SK-N-SH treated with all-trans-retinoic acid at 6 μM for 48 hours (cell line): ENCODE measurements around the gene PLXNA4.

Experiments used
- ATAC-seq: fragments of 200-7000 bp; cut with Tn5 transposase; 3 replicates; pipeline ENCODE4 v1.9.1; 2020; ENCODE audit warnings: mild to moderate bottlenecking, moderate library complexity
- ARNTL ChIP-seq: fragments of 450-650 bp; formaldehyde crosslinking; IDR thresholded peaks from 2 replicates; pipeline ENCODE4 v1.5.0; 2020; ENCODE audit warnings: low read depth, mild to moderate bottlenecking, moderate library complexity, borderline replicate concordance
- BACH2 ChIP-seq: fragments of 250-450 bp; sonication (Bioruptor Pico); IDR thresholded peaks from 2 replicates; pipeline ENCODE4 v1.9.0; 2021; ENCODE audit warnings: mild to moderate bottlenecking, borderline replicate concordance
- CREB5 ChIP-seq: fragments of 250-450 bp; sonication (Bioruptor Pico); IDR thresholded peaks from 2 replicates; pipeline ENCODE4 v1.5.1; 2020; ENCODE audit warnings: low read depth, mild to moderate bottlenecking, moderate library complexity
- CSDC2 ChIP-seq: fragments of 250-450 bp; sonication (Bioruptor Pico); IDR thresholded peaks from 2 replicates; pipeline ENCODE4 v1.5.0; 2020; ENCODE audit warnings: mild to moderate bottlenecking, moderate library complexity
- CSRNP3 ChIP-seq: fragments of 250-450 bp; sonication (Bioruptor Pico); IDR thresholded peaks from 2 replicates; pipeline ENCODE4 v1.5.1; 2021; ENCODE audit warnings: mild to moderate bottlenecking, moderate library complexity
- ESRRG ChIP-seq: fragments of 250-450 bp; sonication (Bioruptor Pico); IDR thresholded peaks from 2 replicates; pipeline ENCODE4 v1.6.1; 2021; ENCODE audit warnings: mild to moderate bottlenecking
- GLIS3 ChIP-seq: fragments of 250-450 bp; sonication (Bioruptor Pico); IDR thresholded peaks from 2 replicates; pipeline ENCODE4 v1.5.0; 2020; ENCODE audit warnings: mild to moderate bottlenecking, moderate library complexity
- ISL1 ChIP-seq: fragments of 250-450 bp; sonication (Bioruptor Pico); IDR thresholded peaks from 2 replicates; pipeline ENCODE4 v2.1.2; 2022; ENCODE audit warnings: mild to moderate bottlenecking, moderate library complexity
- OSR1 ChIP-seq: fragments of 250-450 bp; sonication (Bioruptor Pico); IDR thresholded peaks from 2 replicates; pipeline ENCODE4 v1.8.0; 2022; ENCODE audit warnings: moderate library complexity, mild to moderate bottlenecking, inconsistent platforms
- PPARA ChIP-seq: fragments of 250-450 bp; sonication (Bioruptor Pico); IDR thresholded peaks from 2 replicates; pipeline ENCODE4 v1.5.0; 2020; ENCODE audit warnings: mild to moderate bottlenecking, borderline replicate concordance
- TCF4 ChIP-seq: fragments of 250-450 bp; sonication (Bioruptor Pico); IDR thresholded peaks from 2 replicates; pipeline ENCODE4 v1.8.0; 2021; ENCODE audit warnings: mild to moderate bottlenecking, moderate library complexity, borderline replicate concordance
- TOX ChIP-seq: fragments of 250-450 bp; sonication (Bioruptor Pico); IDR thresholded peaks from 2 replicates; pipeline ENCODE4 v1.8.0; 2021; ENCODE audit warnings: mild to moderate bottlenecking, moderate library complexity, borderline replicate concordance
- ZC3H10 ChIP-seq: fragments of 250-450 bp; sonication (Bioruptor Pico); IDR thresholded peaks from 2 replicates; pipeline ENCODE4 v1.5.1; 2021; ENCODE audit warnings: mild to moderate bottlenecking, moderate library complexity
- ZFP3 ChIP-seq: fragments of 250-450 bp; sonication (Bioruptor Pico); IDR thresholded peaks from 2 replicates; pipeline ENCODE4 v1.5.0; 2020; ENCODE audit warnings: mild to moderate bottlenecking, moderate library complexity
- ZFP30 ChIP-seq: fragments of 450-650 bp; formaldehyde crosslinking; IDR thresholded peaks from 2 replicates; pipeline ENCODE4 v1.5.0; 2022; ENCODE audit warnings: mild to moderate bottlenecking, moderate library complexity
- ZNF565 ChIP-seq: fragments of 450-650 bp; formaldehyde crosslinking; conservative IDR thresholded peaks from 2 replicates; pipeline ENCODE4 v1.5.0; 2020; ENCODE audit warnings: low read depth, mild to moderate bottlenecking, moderate library complexity
- ZNF70 ChIP-seq: fragments of 450-650 bp; formaldehyde crosslinking; IDR thresholded peaks from 2 replicates; pipeline ENCODE4 v1.5.0; 2020; ENCODE audit warnings: mild to moderate bottlenecking, moderate library complexity
- ZNF8 ChIP-seq: fragments of 450-650 bp; formaldehyde crosslinking; IDR thresholded peaks from 2 replicates; pipeline ENCODE4 v1.5.0; 2020; ENCODE audit warnings: mild to moderate bottlenecking, moderate library complexity
- TF ChIP-seq, protein P1 (sequence below): fragments of 250-450 bp; sonication (Bioruptor Pico); IDR thresholded peaks from 2 replicates; pipeline ENCODE4 v1.8.0; 2021; ENCODE audit warnings: low read depth, mild to moderate bottlenecking, moderate library complexity, borderline replicate concordance

Gene PLXNA4

GRCh38 chr7:132226957-132227290 is 349.3 kb downstream of the PLXNA4 start:
- ATAC-seq: no peak
- TF ChIP-seq BACH2 (CRISPR knock-in tag) (no peak), GLIS3 (CRISPR knock-in tag) (no peak), CSRNP3 (no peak), CSDC2 (no peak), ISL1 (CRISPR knock-in tag) (no peak), ZFP30 (CRISPR knock-in tag) (no peak), ARNTL (CRISPR knock-in tag) (no peak), ZNF8 (CRISPR knock-in tag) (no peak), ZNF70 (no peak), ZNF565 (CRISPR knock-in tag) (no peak), ESRRG (no peak), PPARA (no peak)
- TF ChIP-seq, protein P1, sequence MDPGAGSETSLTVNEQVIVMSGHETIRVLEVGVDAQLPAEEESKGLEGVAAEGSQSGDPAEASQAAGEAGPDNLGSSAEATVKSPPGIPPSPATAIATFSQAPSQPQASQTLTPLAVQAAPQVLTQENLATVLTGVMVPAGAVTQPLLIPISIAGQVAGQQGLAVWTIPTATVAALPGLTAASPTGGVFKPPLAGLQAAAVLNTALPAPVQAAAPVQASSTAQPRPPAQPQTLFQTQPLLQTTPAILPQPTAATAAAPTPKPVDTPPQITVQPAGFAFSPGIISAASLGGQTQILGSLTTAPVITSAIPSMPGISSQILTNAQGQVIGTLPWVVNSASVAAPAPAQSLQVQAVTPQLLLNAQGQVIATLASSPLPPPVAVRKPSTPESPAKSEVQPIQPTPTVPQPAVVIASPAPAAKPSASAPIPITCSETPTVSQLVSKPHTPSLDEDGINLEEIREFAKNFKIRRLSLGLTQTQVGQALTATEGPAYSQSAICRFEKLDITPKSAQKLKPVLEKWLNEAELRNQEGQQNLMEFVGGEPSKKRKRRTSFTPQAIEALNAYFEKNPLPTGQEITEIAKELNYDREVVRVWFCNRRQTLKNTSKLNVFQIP (CRISPR knock-in tag): no peak

- no peak for TF ChIP-seq TCF4 (CRISPR knock-in tag)
- no peak for TF ChIP-seq TOX (CRISPR knock-in tag)
- no peak for TF ChIP-seq OSR1
- TF ChIP-seq, protein P1 (CRISPR knock-in tag): no peak
- TF ChIP-seq ARNTL (CRISPR knock-in tag): no peak
- no peak for TF ChIP-seq ISL1 (CRISPR knock-in tag)
- no peak for TF ChIP-seq CSDC2
- no peak for TF ChIP-seq ZC3H10
- no peak for TF ChIP-seq ZFP30 (CRISPR knock-in tag)
- TF ChIP-seq CSRNP3: no peak
- no peak for TF ChIP-seq PPARA
- TF ChIP-seq ZFP3 (CRISPR knock-in tag): no peak
- no peak for TF ChIP-seq CREB5 (CRISPR knock-in tag)
- no peak for TF ChIP-seq ZNF8 (CRISPR knock-in tag)
- no peak for TF ChIP-seq GLIS3 (CRISPR knock-in tag)
- TF ChIP-seq ZNF70: no peak
- ATAC-seq: peak; percentile 23; the same call in 1 of the 3 replicates
Observed at GRCh38 chr7:132226046-132226956, 350.0 kb downstream of the PLXNA4 start.

GRCh38 chr7:132225216-132226030 is 350.8 kb downstream of the PLXNA4 start:
- TF ChIP-seq ESRRG (no peak), ZNF565 (CRISPR knock-in tag) (no peak), CREB5 (CRISPR knock-in tag) (no peak)
- ATAC-seq: peak; percentile 17; the same call in 1 of the 3 replicates
